Measurements from ENCODE around the gene CEP57L1. TPM values are rescaled to one million over a fixed set of nuclear protein-coding genes. Genes with fewer than 3 reads are reported as not detected.

CEP57L1 gene
- total RNA-seq, 1 donor from 2014 or later = 59.7 TPM

Other genes with a start within 250 kb of the CEP57L1 start
- 3.1 TPM for gene ARMC2, start 247.1 kb upstream of the CEP57L1 start, total RNA-seq (ENCODE audit: insufficient read depth, low replicate concordance)
- 63.1 TPM for gene SESN1, start 661 bp upstream of the CEP57L1 start, total RNA-seq (ENCODE audit: insufficient read depth, low replicate concordance)

Measured in umbilical cord (tissue), 1 donor.